Measurements from ENCODE around the gene TMEM100. TPM values are rescaled to one million over a fixed set of nuclear protein-coding genes. Genes with fewer than 3 reads are reported as not detected.
"Not testable (repeated sequence)": the region's sequence is repeated elsewhere in the genome, so short reads cannot be mapped to it uniquely, and the experiment has no call there.

TMEM100 gene
- polyA plus RNA-seq, 12 donors = 5.0 to 16.6 (median 7.7) TPM; not detected in 1

DNA sequence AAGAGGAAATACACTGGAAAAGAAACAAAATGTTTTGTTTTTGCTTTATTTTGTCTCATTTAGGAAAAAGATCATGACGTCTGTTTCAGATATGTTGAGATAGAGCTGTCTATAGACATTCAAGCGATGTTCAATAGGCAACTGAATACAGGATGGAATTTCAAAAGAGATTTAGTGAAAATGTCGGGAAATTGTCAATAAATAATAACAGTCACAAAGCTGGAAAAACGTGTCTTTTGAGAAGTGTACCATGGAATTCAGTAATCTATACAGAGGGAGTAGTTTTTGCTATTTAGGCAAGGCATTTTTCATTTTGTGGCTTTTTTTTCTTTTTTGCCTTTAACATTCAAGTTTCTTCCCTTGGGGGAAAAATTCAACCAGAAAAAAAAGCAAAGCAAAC is 33.0 kb downstream of the TMEM100 start:
- no peak for DNase-seq

DNA sequence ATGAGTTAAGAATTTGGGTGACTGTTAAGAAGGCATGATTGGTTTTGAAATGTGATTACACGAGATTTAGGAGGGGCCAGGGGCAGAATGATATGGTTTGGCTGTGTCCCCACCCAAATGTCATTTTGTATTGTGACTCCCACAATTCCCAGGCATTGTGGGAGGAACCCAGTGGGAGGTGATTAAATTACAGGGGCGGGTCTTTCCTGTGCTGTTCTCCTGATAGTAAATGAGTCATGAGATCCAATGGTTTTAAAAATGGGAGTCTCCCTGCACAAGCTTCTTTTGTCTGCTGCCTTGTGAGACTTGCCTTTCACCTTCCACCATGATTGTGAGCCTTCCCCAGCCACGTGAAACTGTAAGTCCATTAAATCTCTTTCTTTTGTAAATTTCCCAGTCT is 34.6 kb downstream of the TMEM100 start:
- DNase-seq = no peak

DNA sequence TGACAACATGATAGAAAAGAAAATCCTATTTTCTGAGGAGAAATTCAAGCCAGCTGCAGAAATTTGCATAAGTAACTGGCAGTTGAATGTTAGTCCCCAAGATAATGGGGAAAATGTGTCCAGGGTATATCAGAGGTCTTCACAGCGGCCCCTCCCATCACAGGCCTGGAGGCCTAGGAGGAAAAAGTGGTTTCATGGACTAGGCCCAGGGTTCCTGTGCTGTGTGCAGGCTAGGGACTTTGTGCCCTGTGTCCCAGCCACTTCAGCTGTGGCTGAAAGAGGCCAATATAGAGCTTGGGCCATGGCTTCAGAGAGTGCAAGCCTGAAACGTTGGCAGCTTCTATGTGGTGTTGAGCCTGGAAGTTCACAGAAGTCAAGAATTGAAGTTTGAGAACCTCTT is 35.6 kb downstream of the TMEM100 start:
- DNase-seq = no peak

DNA sequence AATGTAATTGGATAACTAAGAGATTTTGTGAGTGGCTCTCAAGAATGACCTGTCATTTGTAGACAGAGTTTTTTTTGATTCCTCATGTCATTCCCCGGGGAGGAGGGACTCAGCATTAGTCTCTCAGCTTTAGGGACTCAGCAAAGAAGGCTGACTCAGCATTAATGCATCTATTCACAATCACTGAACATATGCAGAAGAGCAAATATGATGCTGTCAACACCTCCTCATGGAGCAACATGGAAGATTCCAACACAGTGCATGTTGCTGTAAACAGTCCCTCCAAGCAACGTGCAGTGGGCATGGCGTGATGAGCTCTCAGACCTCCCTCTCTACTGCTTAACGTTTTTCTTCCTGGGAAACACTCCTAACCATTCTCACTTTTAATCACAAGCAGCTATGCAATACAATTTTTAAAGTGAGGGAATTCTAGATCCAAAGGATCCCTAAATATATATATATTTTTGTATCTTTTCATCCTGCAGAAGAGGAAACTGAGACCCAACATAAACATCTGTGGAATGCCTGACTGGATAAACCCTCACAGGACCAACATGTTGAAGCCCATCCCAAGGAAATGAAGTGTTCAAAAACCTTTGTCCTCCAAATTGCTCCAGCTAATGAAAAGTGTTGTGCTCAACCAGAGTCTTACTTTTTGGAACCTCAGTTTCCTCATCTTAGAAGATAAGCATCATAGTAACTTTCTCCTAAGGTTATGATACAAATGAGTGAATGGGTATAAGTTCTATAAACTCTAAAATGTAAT is 38.9 kb downstream of the TMEM100 start:
- DNase-seq = no peak

DNA sequence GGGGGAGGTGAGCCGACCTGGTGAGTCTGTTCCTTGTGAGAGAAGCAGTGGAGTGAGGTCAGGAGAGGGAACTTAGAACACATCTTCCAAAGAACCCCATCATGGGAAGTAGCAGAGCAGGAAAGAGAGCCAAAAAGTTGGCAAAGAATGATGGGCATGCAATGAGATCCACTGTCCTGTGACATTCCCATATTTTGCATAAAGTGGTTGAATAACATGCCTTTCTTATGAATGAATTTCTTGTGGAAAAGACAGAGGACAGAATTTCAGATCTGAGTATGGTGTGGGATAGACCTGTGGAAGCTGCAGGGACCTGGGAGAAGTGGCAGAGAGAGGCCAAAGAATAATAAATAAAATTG is 41.3 kb downstream of the TMEM100 start:
- DNase-seq = no peak

DNA sequence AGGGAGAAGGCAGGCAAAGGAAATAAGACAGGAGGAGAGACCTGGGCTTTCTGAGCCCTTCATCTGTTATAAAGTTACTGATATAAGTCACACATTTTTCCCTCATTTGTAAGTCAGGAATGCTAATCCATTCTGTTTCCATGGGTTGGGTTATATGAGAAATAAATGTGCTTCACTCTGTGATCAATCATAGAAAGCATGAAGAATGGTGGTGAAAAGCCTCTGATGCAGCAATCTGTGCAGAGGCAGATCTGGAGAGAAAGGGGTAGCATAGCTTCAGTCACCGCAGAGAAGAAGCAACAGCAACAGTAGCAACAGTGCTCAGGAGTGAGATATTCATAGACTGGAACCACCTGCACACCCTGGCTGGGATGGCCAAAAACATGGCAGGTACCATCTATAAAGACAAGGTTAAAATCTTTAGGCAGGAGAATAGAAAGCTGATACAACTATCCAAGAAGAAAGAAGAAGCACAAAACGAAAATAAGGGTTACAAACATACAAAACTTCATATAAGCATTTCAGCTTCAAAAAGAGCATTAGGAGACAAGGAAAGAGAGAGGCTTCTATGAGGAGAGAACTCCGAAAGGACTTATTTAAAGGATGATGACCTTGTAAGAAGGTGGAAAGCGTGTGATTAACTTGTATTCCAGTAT is 41.9 kb downstream of the TMEM100 start:
- no peak for DNase-seq

DNA sequence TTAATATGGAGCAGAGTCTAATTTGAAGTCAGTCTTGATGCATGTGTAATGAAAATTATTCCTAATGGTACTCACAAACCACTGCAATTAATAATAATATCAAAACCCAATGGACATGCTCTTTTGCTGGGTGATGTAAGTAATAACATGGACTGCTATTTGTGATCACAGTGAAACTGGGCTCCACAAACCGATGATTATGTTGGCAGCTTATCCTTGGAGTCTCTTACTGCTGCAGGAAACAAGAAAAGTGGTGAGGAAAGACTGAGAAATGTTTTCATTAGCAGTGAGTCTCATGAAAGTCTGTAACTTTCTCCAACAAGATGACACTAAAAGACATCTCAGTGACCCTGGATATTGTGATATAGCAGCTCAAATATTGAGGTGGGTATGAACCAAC is 45.2 kb downstream of the TMEM100 start:
- DNase-seq = no peak

DNA sequence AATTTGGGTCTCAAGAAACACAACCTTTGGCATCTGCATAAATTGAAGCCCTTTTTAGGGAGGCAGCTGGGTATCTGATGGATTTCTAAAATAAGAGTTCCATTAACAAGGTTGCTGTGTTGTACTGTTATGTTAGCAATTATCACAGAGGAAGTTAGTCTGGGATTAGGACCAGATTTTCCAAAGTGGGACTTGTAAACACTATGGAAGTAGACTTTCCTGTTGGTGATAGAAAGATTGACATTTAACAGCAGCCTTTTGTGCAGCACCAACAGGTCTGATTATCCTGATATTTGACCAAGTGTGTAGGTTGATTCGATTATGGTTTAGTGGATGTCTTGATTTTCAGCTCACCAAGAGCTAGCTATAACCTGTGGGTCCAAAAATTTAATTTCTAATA is 46.4 kb downstream of the TMEM100 start:
- no peak for DNase-seq

DNA sequence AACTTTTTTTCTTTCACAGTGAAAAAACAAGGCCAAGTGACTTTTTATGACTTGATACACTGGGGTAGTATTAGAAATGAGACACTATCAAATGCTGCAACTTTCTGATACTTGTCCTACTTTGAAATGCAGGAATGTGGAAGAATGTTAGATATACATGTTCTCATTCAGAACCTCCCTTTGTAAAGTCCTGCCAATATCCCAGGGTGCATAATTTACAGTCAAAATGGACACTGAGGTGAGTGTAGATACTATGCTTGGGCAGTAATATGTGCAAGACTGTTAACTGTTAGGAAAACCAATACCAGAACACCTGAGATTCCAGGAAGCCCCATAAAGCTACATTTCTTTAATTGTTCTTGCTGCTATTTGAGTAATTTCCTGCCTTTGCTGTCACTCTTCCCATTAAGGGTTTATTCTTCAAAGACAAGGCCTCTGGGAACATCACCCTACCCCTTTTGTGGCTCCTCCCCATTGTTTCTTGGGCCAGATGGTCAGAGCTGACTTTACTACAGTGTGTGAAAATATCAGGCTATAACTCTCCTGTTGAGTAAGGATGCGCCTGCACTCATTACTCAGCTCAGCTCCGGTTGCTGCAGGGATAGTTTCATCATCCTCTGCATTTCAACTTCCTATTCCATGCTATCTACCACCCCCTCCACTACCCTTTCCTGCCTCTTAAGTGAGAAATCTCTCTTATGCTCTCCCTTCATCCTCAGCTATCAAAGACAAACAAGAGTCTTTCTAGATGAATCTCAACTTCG is 48.7 kb downstream of the TMEM100 start:
- no peak for DNase-seq

DNA sequence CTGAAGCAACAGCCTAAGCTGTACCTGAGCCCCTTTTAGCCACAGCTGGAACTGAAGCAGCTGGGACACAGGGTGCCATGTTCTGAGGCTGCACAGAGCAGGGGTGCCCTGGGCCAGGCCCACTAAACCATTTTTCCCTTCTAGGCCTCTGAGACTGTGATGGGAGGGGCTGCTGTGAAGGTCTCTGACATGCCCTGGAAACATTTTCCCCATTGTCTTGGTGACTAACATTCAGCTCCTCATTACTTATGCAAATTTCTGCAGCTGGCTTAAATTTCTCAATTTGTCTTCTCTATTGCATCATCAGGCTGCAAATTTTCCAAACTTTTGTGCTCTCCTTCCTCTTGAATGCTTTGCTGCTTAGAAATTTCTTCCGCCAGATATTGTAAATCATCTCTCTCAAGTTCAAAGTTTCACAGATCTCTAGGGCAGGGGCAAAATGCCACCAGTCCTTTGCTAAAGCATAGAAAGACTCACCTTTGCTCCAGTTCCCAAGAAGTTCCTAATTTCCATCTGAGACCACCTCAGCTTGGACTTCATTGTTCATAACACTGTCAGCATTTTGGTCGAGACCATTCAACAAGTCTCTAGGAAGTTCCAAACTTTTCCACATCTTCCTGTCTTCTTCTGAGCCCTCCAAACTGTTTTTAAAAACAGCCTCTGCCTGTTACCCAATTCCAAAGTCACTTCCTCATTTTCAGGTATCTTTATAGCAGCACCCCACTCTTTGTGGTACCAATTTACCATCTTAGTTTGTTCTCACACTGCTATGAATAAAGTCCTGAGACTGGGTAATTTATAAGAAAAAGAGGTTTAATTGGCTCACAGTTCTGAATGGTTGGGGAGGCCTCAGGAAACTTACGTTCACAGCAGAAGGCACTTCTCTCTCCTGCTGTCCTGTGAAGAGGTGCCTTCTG is 49.8 kb downstream of the TMEM100 start:
- no peak for DNase-seq

DNA sequence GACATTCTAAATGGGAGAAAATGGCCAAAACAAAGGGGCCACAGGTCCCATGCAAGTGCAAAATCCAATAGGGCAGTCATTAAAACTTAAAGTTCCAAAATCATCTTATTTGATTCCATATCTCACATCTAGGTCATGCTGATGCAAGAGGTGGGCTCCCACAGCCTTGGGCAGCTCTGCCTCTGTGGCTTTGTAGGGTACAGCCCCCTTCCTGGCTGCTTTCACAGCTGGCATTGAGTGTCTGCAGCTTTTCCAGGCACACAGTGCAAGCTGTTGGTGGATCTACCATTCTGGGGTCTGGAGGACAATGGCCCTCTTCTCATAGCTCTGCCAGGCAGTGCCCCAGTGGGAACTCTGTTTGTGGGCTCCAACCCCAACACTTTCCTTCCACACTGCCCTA is 50.7 kb downstream of the TMEM100 start:
- DNase-seq = not testable (repeated sequence)

Other genes with a start within 250 kb of the TMEM100 start
- gene SMIM36, start 211.4 kb downstream of the TMEM100 start, polyA plus RNA-seq (ENCODE audit: insufficient read length in 12 of 12) = under 1 TPM in 3 of 12 donors, not detected in 9; 0.15 to 0.18 (median 0.16) TPM
- gene PCTP, start 28.2 kb upstream of the TMEM100 start, polyA plus RNA-seq (ENCODE audit: insufficient read length in 12 of 12) = 10 to 100 TPM in 10 of 12 donors, 1 to 10 TPM in 1, not detected in 1; 9.2 to 14.5 (median 12.5) TPM

All from muscle of arm (tissue), 12 donors.